T-helper 2 cell (primary cell): Measurements from ENCODE around the gene FAIM.
"Not testable (repeated sequence)": the region's sequence is repeated elsewhere in the genome, so short reads cannot be mapped to it uniquely, and the experiment has no call there.

Experiments used
- DNase-seq, 5 experiments: peaks; one replicate each; pipeline versions ENCODE4 v3.0.0 to v3.0.0-alpha.2; 2012 to 2022

FAIM gene

GRCh38 chr3:138601661-138602060, 6.9 kb upstream of the FAIM start:
- DNase-seq: not testable (repeated sequence)

- DNase-seq: not testable (repeated sequence)
Measured at GRCh38 chr3:138604106-138604595, 4.4 kb upstream of the FAIM start.

- DNase-seq: no peak
Measured at GRCh38 chr3:138609898-138610266, 1.3 kb downstream of the FAIM start.

- DNase-seq: no peak
Measured at GRCh38 chr3:138615462-138615861, 6.9 kb downstream of the FAIM start.

- DNase-seq: no peak
Measured at GRCh38 chr3:138620431-138620830, 11.9 kb downstream of the FAIM start.

GRCh38 chr3:138624518-138624917, 15.9 kb downstream of the FAIM start:
- no peak for DNase-seq

- no peak for DNase-seq
Measured at GRCh38 chr3:138625707-138626365, 17.3 kb downstream of the FAIM start.

- no peak for DNase-seq
Measured at GRCh38 chr3:138629526-138629925, 21.0 kb downstream of the FAIM start.

GRCh38 chr3:138638641-138639040, 30.1 kb downstream of the FAIM start:
- no peak for DNase-seq

GRCh38 chr3:138640537-138640936, 32.0 kb downstream of the FAIM start:
- no peak for DNase-seq

GRCh38 chr3:138642226-138642926, 33.8 kb downstream of the FAIM start:
- DNase-seq: no peak

GRCh38 chr3:138642927-138643253, 34.3 kb downstream of the FAIM start:
- DNase-seq: no peak

- no peak for DNase-seq
Measured at GRCh38 chr3:138646008-138646407, 37.4 kb downstream of the FAIM start.

GRCh38 chr3:138646513-138646912, 37.9 kb downstream of the FAIM start:
- no peak for DNase-seq

- DNase-seq: no peak
Measured at GRCh38 chr3:138649134-138649533, 40.6 kb downstream of the FAIM start.

GRCh38 chr3:138653567-138653966, 45.0 kb downstream of the FAIM start:
- DNase-seq: no peak

- no peak for DNase-seq
Measured at GRCh38 chr3:138657508-138657907, 48.9 kb downstream of the FAIM start.

- no peak for DNase-seq
Measured at GRCh38 chr3:138668107-138668506, 59.5 kb downstream of the FAIM start.

GRCh38 chr3:138670407-138670806, 61.8 kb downstream of the FAIM start:
- no peak for DNase-seq

GRCh38 chr3:138673641-138674530, 65.3 kb downstream of the FAIM start:
- DNase-seq: no peak

GRCh38 chr3:138675393-138675792, 66.8 kb downstream of the FAIM start:
- no peak for DNase-seq

GRCh38 chr3:138678086-138678485, 69.5 kb downstream of the FAIM start:
- DNase-seq: no peak

GRCh38 chr3:138678874-138679392, 70.4 kb downstream of the FAIM start:
- no peak for DNase-seq
